AG04450 (cell line): Measurements from ENCODE around the gene CPZ. TPM values are rescaled to one million over a fixed set of nuclear protein-coding genes. Genes with fewer than 3 reads are reported as not detected.

Experiments
- CTCF ChIA-PET: fragments of 300-600, 350-600 bp; formaldehyde crosslinking; extraction: SDS; loops from one replicate; lab custom pipeline; 2022; ENCODE audit warnings: antibody characterized with exemption, inconsistent platforms; lab: Charles Lee
- POLR2A ChIA-PET: fragments of 350-600 bp; formaldehyde crosslinking; extraction: SDS; loops from one replicate; lab custom pipeline; 2021; ENCODE audit warnings: antibody characterized with exemption, inconsistent platforms; lab: Yijun Ruan, JAX
- DNase-seq: peaks from one replicate; pipeline ENCODE4 v3.0.0-alpha.2; 2011; ENCODE audit warnings: low read depth, low spot score
- H3K27ac ChIP-seq: one replicate; pipeline ENCODE4 v1.5.1; 2012; ENCODE audit warnings: low read depth, low read length, control low read depth
- H3K27me3 ChIP-seq: one replicate; pipeline ENCODE4 v1.6.0; 2012; ENCODE audit warnings: low read length; ENCODE audit not compliant: control insufficient read depth, insufficient read depth
- H3K4me3 ChIP-seq: 2 replicates; pipeline ENCODE4 v1.5.1; 2011; ENCODE audit warnings: mild to moderate bottlenecking, low read depth, low read length, control low read depth
- H3K9me3 ChIP-seq: 2 replicates; pipeline ENCODE4 v1.5.1; 2012; ENCODE audit warnings: low read length; ENCODE audit not compliant: control insufficient read depth, insufficient read depth
- CTCF ChIP-seq: IDR thresholded peaks from 2 replicates; pipeline ENCODE4 v1.5.1; 2011; ENCODE audit warnings: low read depth, low read length, control low read depth, inconsistent platforms
- polyA plus RNA-seq: library from polyadenylated mRNA; depleted of rRNA; stranded (reverse); fragments of >200 nt; gene quantifications from 2 replicates; pipeline ENCODE4 v1.2.3, GENCODE V29; 2011

CPZ gene
- polyA plus RNA-seq, 1 experiment = 6.4 TPM

GRCh38 chr4:8602686-8603430 lies 10.3 kb downstream of the CPZ start:
- ChIA-PET POLR2A (no interaction called here), CTCF (interaction anchor here (0.8 kb wide), 1 partner anchor 134 kb away, joined by 3 read pairs; no protein-coding TSS in a partner anchor)
- no peak for DNase-seq
- Histone ChIP-seq H3K4me3 (no peak overlapping the region), H3K9me3 (no peaks in the 10 kb centered on the region; the same call in 1 of the 2 replicates), H3K27me3 (peaks cover 2% of the 10 kb centered on the region), H3K27ac (no peak overlapping the region)
- TF ChIP-seq CTCF = no peak

DNA sequence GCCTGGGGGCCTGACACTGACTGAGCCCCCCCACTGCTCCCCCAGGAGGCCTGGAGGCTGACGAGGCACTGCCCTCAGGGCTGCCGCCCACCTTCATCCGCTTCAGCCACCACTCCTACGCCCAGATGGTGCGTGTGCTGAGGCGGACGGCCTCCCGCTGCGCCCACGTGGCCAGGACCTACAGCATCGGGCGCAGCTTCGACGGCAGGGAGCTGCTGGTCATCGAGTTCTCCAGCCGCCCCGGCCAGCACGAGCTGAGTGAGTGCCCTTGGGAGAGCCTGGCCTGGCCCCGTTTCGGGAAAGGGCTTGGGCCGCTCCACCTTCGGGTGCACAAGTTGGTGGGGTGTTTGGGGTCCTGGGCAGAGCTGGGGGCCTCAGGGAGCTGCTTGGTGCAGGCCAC lies 11.4 kb downstream of the CPZ start:
- POLR2A ChIA-PET = no interaction called here
- DNase-seq = no peak
- no peak for TF ChIP-seq CTCF
- CTCF ChIA-PET = no interaction called here
- H3K27ac ChIP-seq = no peak overlapping the region
- no peaks in the 10 kb centered on the region for H3K27me3 ChIP-seq
- H3K4me3 ChIP-seq = no peak overlapping the region
- H3K9me3 ChIP-seq = no peaks in the 10 kb centered on the region; the same call in 1 of the 2 replicates

DNA sequence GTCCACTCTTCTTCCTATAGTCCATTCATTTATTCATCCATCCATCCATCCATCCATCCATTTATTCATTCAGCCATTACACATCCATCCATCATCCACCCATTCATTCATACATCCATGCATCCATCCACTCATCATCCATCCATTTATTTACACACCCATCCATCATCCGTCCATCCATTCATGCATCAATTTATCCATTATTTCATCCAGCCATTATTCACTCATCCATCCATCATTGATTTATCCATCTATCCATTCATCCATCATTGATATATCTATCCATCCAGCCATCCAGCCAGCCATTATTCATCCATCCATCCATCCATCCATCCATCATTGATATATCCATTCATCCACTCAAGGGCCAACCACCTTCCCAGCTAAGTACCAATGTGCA lies 12.7 kb downstream of the CPZ start:
- Histone ChIP-seq H3K9me3 (no peaks in the 10 kb centered on the region; the same call in 1 of the 2 replicates), H3K27me3 (peaks cover 5% of the 10 kb centered on the region), H3K4me3 (no peak overlapping the region), H3K27ac (no peak overlapping the region)
- CTCF ChIA-PET = no interaction called here
- TF ChIP-seq CTCF = no peak
- DNase-seq = no peak
- POLR2A ChIA-PET = no interaction called here

GRCh38 chr4:8606476-8606875 lies 13.9 kb downstream of the CPZ start:
- no peak overlapping the region for H3K4me3 ChIP-seq
- H3K27ac ChIP-seq = no peak overlapping the region
- no peak for TF ChIP-seq CTCF
- no peaks in the 10 kb centered on the region; the same call in 1 of the 2 replicates for H3K9me3 ChIP-seq
- CTCF ChIA-PET = no interaction called here
- POLR2A ChIA-PET = no interaction called here
- no peak for DNase-seq
- peaks cover 5% of the 10 kb centered on the region for H3K27me3 ChIP-seq

DNA sequence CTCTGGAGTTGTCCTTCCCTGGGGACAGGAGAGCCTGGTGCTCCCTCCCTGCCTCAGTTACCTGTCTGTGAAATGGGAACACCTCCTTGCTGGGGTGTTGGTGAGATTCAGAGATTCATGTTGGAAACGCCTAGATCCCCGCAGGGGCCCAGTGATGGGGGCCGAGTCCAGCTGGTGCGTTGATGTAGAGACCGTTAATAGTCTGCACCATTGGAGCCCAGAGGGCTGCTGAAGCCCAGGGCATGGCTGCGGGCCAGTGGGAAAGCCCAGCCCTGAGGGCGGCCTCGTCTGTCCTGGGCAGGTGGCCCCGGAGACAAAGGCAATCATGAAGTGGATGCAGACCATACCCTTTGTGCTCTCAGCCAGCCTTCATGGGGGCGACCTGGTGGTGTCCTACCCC lies 14.4 kb downstream of the CPZ start:
- TF ChIP-seq CTCF = no peak
- no peak for DNase-seq
- Histone ChIP-seq H3K4me3 (no peak overlapping the region), H3K27ac (no peak overlapping the region), H3K27me3 (peaks cover 5% of the 10 kb centered on the region), H3K9me3 (no peaks in the 10 kb centered on the region; the same call in 1 of the 2 replicates)
- CTCF ChIA-PET = interaction anchor here (0.8 to 2.3 kb wide), 12 partner anchors 8 to 138 kb away, joined by 3 to 12 read pairs (median 4); partner anchors contain the start of gene CPZ
- POLR2A ChIA-PET = no interaction called here
